HG02981 (cell line): ENCODE data around the gene GTF2IRD1.
"Not testable (repeated sequence)": the region's sequence is repeated elsewhere in the genome, so short reads cannot be mapped to it uniquely, and the experiment has no call there.

Experiments
- ATAC-seq: cut with Tn5 transposase; IDR thresholded peaks from one replicate; pipeline ENCODE4 v1.9.1; 2021; ENCODE audit warnings: mild to moderate bottlenecking, moderate library complexity; ENCODE audit not compliant: unreplicated experiment

GTF2IRD1 gene

GRCh38 chr7:74489997-74490945, 36.6 kb downstream of the GTF2IRD1 start:
- no peak for ATAC-seq

DNA sequence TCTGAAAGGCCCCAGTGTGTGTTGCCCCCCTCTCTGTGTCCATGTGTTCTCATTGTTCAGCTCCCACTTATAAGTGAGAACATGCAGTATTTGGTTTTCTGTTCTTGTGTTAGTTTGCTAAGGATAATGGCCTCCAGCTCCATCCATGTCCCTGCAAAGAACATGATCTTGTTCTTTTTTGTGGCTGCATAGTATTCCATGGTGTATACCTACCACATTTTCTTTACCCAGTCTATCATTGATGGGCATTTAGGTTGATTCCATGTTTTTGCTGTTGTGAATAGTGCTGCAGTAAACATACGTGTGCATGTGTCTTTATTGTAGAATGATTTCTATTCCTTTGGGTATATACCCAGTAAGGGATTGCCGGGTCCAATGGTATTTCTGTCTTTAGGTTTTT, 37.8 kb downstream of the GTF2IRD1 start:
- not testable (repeated sequence) for ATAC-seq

DNA sequence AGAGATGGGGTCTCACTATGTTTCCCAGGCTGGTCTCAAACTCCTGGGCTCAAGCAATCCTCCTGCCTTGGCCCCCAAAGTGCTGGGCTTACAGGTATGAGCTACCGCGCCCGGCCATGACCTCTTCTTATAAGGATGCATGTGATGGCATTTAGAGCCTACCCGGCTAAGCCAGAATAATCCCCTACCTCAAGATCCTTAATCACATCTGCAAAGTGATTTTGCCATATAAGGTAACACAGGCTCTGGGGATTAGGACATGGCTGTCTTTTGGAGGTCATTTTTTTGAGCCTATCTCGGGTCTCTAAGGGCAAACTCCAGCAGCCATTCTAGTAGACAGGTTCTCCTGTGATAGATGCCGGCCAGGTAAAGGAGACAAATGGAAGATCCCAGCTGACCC, 39.6 kb downstream of the GTF2IRD1 start:
- no peak for ATAC-seq

GRCh38 chr7:74494076-74494548, 40.4 kb downstream of the GTF2IRD1 start:
- ATAC-seq: no peak

- no peak for ATAC-seq
These were observed 41.7 kb downstream of the GTF2IRD1 start for GRCh38 chr7:74495112-74496086.

DNA sequence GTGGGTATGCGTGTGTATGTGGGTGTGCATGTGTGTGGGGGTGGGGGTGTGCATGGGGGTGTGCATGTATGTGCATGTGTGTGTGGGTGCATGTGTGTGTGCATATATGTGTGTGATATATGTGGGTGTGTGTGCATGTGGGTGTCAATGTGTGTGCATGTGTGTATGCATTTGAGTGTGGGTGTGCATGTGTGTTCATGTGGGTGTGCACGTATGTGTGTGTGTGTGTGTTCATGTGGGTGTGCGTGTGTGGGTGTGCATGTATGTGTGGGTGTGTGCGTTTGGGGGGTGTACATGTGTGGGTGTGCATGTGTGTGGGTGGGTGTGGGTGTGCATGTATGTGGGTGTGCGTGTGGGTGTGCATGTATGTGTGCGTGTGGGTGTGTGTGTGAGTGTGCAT, 42.6 kb downstream of the GTF2IRD1 start:
- ATAC-seq: no peak

DNA sequence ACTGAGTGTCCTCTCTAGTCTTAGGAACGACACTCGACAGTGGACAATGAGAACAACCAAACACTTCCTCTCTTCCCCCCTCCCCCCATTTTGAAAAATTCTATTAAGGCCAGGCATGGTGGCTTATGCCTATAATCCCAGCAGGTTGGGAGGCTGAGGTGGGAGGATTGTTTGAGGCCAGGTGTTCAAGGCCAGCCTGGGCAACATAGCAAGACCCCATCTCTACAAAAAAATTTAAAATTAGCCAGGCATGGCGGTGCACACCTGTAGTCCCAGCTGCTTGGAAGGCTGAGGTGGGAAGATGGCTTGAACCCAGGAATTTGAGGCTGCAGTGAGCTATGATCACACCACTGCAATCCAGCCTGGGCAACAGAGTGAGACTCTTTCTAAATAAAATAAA, 43.1 kb downstream of the GTF2IRD1 start:
- ATAC-seq: not testable (repeated sequence)

- ATAC-seq: no peak
These were observed 44.6 kb downstream of the GTF2IRD1 start for GRCh38 chr7:74498354-74498753.

GRCh38 chr7:74498996-74499834, 45.5 kb downstream of the GTF2IRD1 start:
- ATAC-seq: no peak

- no peak for ATAC-seq
These were observed 46.2 kb downstream of the GTF2IRD1 start for GRCh38 chr7:74499835-74500388.

- ATAC-seq: no peak
These were observed 47.6 kb downstream of the GTF2IRD1 start for GRCh38 chr7:74501298-74501697.

DNA sequence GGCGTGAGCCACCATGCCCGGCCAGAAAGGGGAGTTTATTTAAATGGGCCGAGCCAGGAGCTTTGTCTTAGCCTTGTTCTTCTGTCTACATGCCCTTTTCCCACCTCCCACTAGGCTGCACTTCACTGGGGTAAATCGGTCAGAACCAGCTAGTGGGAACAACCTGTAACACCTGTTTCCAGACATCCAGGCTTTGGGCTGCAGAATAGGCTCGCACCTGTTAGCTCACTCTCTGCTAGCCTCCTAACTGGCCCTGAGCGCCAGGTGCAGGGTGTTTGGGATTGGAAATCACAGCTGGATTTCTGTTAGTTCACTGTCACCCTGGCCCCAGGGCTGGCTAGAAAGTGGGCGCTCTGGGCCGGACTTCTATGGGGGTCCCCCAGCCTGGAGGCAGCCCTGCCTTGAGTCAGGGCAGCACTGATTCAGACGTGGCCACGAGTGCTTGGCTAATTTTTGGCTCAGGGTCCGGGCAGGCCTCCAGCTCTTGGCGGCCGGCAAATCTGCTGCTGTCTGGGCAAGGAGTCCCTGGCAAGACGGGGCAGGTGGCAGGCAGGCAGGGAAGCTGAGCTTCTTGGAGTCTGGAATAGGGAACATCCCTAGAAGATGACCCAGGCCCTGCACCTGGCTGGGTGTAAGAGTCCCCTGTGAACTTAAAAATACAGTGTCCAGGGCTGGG, 48.6 kb downstream of the GTF2IRD1 start:
- ATAC-seq: no peak

DNA sequence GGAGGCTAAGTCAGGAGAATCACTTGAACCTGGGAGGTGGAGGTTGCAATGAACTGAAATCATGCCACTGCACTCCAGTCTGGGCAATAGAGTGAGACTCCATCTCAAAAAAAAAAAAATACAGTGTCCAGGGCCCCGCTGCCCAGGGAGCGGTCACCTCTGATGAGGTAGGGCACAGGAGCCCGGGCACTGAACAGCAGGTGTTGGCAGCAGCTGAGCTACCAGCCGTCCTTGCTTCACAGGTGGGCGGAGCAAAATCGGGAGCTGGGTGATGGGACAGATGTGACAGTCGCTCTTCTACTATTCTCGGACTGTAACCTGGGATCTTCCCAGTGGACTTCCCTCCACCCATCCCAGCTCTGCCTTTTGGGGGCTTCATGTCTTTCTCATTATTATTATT, 49.4 kb downstream of the GTF2IRD1 start:
- no peak for ATAC-seq

DNA sequence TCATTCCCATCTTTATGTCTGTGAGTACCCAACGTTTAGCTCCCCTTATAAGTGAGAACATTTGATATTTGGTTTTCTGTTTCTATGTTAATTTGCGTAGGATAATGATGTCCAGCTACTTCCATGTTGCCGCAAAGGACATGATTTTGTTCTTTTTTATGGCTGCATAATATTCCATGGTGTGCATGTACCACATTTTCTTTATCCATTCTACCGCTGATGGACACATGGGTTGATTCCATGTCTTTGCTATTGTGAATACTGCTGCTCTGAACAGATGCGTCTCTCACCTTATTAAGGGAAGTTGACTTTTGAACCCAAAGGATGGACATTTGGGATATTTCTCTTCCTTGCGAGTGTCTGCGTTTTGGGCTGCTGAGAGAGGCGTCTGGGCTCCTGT, 50.2 kb downstream of the GTF2IRD1 start:
- ATAC-seq: no peak

DNA sequence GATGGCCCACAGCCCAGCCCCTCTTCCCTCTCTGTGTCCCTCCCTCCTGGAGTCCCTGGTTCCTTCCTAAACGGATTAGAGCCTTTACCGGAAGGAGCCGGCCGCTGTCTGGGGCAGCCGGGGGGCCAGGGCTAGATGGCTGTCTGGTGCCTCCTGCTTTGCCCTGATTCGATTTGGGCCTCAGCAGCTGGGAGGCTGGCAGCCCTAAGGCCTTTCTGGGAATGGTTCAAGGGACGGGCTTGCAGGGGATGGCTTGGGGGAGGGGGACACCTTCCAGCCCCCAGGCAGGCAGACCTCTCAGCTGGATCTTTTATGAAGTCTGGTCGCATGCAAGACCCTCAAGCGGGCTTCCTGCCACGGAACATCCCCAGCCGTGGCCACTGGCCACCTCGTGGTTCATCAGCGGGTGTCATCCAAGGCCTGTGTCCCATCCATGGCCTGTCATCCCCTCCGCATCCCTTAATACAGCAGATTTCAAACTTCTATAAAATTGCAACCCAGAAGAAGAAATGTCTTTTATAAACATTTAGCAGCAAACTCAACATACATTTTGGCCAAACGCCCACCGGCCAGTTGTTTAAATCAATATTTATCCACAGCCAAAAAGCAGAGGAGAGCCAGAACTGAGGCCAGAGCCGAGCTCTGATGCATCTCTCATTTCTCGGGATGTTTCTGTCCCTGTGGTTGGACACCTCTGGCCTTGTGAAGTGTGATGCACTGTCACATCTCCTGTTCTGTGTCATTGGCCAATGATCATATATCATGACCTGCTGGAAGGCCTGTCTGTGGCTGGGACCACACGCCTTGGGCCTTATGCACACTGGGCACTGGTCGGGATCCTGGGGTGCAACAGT, 52.0 kb downstream of the GTF2IRD1 start:
- no peak for ATAC-seq

DNA sequence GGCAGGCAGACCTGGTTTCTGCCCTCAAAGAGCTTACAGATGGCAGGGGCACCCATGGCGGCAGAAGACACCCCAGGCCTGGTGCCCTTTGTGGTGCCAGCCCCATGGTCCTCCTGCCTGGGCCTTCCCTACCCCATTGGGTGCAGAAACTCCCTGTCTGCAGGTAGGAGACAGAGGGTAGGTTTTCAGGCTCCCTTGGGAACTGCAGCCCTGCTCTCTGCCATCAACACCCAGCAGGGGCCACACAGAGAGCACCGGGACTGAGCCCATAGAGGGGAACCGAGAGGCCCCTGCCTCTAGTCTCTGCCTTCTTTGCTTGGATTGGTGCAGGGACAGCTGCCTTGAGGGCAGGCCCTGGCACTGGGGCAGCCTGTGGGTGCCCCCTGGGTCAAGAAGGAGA, 52.6 kb downstream of the GTF2IRD1 start:
- ATAC-seq: no peak

DNA sequence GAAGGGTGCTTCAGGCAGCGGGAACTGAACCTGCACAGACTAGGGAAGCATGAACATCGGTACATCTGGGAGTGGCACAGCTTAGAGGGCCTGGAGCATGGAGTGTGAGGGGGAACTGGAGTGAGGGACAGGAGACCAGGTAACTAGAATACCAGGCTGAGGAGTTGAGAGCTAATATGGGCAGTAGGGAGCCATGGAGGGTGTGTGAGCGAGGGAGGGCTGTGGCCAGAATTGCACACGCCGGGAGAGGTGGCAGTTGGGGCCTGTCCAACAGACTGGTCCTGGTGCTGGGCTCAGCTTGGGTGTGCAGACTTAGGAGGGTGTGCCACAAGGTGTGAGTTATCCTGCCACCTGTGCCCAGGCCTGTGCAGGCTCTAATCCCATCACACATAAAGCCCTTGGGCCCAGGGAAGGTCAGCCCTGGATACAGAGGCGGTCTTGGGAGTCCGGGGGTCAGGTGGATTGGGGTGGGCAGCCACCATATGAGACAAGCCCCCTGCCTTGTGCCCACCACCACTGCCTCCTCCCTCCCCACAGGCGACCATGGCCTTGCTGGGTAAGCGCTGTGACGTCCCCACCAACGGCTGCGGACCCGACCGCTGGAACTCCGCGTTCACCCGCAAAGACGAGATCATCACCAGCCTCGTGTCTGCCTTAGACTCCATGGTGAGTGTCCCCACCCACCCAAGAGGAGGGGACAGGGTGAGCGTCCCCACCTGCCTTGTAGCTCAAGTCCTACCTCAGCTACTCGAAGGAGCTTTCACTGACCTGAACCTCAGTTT, 54.0 kb downstream of the GTF2IRD1 start:
- no peak for ATAC-seq

- ATAC-seq: not testable (repeated sequence)
These were observed 55.7 kb downstream of the GTF2IRD1 start for GRCh38 chr7:74509453-74509852.
